ENCODE measurements around the gene RPS19BP1.
A peak's percentile ranks its signal among the peaks of the same experiment; 100 is the strongest.
"Not testable (repeated sequence)": the region's sequence is repeated elsewhere in the genome, so short reads cannot be mapped to it uniquely, and the experiment has no call there.

The RPS19BP1 gene

GRCh38 chr22:39510529-39511149 is 21.9 kb downstream of the RPS19BP1 start:
- no peak for DNase-seq

- no peak for DNase-seq
Observed at GRCh38 chr22:39508393-39508792, 24.2 kb downstream of the RPS19BP1 start.

- DNase-seq: not testable (repeated sequence)
Observed at GRCh38 chr22:39507021-39507420, 25.5 kb downstream of the RPS19BP1 start.

- DNase-seq: no peak
Observed at GRCh38 chr22:39504071-39504470, 28.5 kb downstream of the RPS19BP1 start.

- no peak for DNase-seq
Observed at GRCh38 chr22:39503630-39504029, 28.9 kb downstream of the RPS19BP1 start.

- no peak for DNase-seq
Observed at GRCh38 chr22:39502789-39503409, 29.6 kb downstream of the RPS19BP1 start.

- DNase-seq: peak; percentile 94
Observed at GRCh38 chr22:39502109-39502788, 30.3 kb downstream of the RPS19BP1 start, which contains the start of gene MIEF1. Gene MIEF1 (plus strand): TSS chr22:39502290. CDS start chr22:39511295, 9,005 bp downstream.

GRCh38 chr22:39501644-39502108 is 30.9 kb downstream of the RPS19BP1 start:
- DNase-seq: no peak

- DNase-seq: no peak
Observed at GRCh38 chr22:39500101-39500500, 32.4 kb downstream of the RPS19BP1 start.

- DNase-seq: no peak
Observed at GRCh38 chr22:39498802-39499201, 33.7 kb downstream of the RPS19BP1 start.

- no peak for DNase-seq
Observed at GRCh38 chr22:39498368-39498767, 34.2 kb downstream of the RPS19BP1 start.

GRCh38 chr22:39497429-39497828 is 35.1 kb downstream of the RPS19BP1 start:
- no peak for DNase-seq

GRCh38 chr22:39496131-39496838 is 36.3 kb downstream of the RPS19BP1 start:
- DNase-seq: peak; percentile 47

GRCh38 chr22:39494471-39495120 is 38.0 kb downstream of the RPS19BP1 start:
- DNase-seq: no peak

- DNase-seq: peak; percentile 61
Observed at GRCh38 chr22:39493759-39494158, 38.8 kb downstream of the RPS19BP1 start.

GRCh38 chr22:39492186-39492585 is 40.4 kb downstream of the RPS19BP1 start:
- DNase-seq: no peak

- no peak for DNase-seq
Observed at GRCh38 chr22:39491696-39492095, 40.9 kb downstream of the RPS19BP1 start.

- DNase-seq: no peak
Observed at GRCh38 chr22:39490966-39491680, 41.4 kb downstream of the RPS19BP1 start.

- DNase-seq: peak; percentile 62
Observed at GRCh38 chr22:39490135-39490798, 42.3 kb downstream of the RPS19BP1 start.

- no peak for DNase-seq
Observed at GRCh38 chr22:39489094-39490068, 43.2 kb downstream of the RPS19BP1 start.
